MM.1S (cell line): Measurements from ENCODE around the gene CDH22.

Experiments used
- EZH2 ChIP-seq: fragments of 300-600 bp; sonication (generic); optimal IDR thresholded peaks from 2 replicates; pipeline ENCODE3; 2017; ENCODE audit warnings: low read depth, mild to moderate bottlenecking, antibody characterized with exemption, low read length, mixed read lengths
- TF ChIP-seq, protein P1 (sequence below): fragments of 300-600 bp; sonication (generic); IDR thresholded peaks from 2 replicates; pipeline ENCODE4 v1.5.1; 2016; ENCODE audit warnings: antibody characterized with exemption, low read length, mixed read lengths

DNA sequence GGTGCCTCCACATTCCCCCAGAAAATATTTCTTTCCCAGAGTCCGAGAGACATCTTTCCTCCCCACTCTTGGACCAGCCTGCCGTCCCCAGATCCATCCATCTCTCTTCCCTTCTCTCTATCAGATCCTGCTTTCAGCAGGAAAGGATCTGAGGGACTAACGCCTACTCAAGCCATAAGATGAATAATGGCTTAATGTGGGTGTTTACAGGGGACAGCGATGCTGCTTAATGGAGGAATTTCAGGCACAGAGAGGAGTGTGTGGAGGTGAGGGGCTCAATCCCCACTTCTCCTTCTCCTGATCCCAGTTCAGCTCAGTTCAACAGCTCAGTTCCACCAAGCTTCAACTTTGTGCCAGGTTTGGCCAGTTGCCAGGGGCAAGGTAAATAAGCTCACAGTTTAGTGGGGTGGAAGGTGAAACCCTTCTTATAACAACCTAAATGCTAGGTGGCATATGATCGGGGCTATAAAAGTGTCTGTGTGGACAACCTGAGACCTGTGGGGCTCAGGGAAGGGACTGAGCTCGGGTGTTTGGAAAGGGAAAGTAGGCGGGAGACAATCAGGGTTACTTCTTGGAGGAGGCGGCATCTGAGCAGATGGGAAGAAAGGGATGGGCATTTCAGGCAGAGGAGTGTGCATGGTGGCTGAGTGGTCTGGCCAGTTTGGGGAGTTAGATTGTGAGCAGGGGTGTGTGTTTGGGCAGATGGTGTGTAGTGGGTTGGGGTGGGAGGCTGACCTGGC lies 55.8 kb downstream of the CDH22 start:
- TF ChIP-seq, protein P1, sequence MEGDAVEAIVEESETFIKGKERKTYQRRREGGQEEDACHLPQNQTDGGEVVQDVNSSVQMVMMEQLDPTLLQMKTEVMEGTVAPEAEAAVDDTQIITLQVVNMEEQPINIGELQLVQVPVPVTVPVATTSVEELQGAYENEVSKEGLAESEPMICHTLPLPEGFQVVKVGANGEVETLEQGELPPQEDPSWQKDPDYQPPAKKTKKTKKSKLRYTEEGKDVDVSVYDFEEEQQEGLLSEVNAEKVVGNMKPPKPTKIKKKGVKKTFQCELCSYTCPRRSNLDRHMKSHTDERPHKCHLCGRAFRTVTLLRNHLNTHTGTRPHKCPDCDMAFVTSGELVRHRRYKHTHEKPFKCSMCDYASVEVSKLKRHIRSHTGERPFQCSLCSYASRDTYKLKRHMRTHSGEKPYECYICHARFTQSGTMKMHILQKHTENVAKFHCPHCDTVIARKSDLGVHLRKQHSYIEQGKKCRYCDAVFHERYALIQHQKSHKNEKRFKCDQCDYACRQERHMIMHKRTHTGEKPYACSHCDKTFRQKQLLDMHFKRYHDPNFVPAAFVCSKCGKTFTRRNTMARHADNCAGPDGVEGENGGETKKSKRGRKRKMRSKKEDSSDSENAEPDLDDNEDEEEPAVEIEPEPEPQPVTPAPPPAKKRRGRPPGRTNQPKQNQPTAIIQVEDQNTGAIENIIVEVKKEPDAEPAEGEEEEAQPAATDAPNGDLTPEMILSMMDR, result no peak
- TF ChIP-seq EZH2, result no peak
